Omental fat pad (tissue), 4 donors: ENCODE results near the gene YIF1A. TPM values are rescaled to one million over a fixed set of nuclear protein-coding genes. Genes with fewer than 3 reads are reported as not detected.

Experiments
- ATAC-seq: fragments of 150-250 bp; one replicate; pipeline ENCODE4 v1.9.1; 2016; ENCODE audit warnings: mild to moderate bottlenecking, moderate library complexity; ENCODE audit not compliant: low FRiP score
- DNase-seq: peaks from one replicate; pipeline ENCODE4 v3.0.0-alpha.2; 2019; ENCODE audit warnings: low spot score
- total RNA-seq, 4 donors: library from RNA; depleted of rRNA; stranded (reverse); fragments of >200 nt; gene quantifications; one replicate each; pipeline ENCODE4 v1.1.0, GENCODE V29; 2016
- TF ChIP-seq, protein P1 (sequence below), 3 donors: fragments of 450-650 bp; IDR thresholded peaks; one replicate each; pipeline ENCODE4 v1.5.1; 2016 to 2017; ENCODE audit warnings: antibody characterized with exemption in 3 of 3, mild to moderate bottlenecking in 3 of 3, moderate library complexity in 2 of 3

YIF1A gene
- total RNA-seq, 4 donors from 2014 or later: 57.1 to 116 (median 63.4) TPM

DNA sequence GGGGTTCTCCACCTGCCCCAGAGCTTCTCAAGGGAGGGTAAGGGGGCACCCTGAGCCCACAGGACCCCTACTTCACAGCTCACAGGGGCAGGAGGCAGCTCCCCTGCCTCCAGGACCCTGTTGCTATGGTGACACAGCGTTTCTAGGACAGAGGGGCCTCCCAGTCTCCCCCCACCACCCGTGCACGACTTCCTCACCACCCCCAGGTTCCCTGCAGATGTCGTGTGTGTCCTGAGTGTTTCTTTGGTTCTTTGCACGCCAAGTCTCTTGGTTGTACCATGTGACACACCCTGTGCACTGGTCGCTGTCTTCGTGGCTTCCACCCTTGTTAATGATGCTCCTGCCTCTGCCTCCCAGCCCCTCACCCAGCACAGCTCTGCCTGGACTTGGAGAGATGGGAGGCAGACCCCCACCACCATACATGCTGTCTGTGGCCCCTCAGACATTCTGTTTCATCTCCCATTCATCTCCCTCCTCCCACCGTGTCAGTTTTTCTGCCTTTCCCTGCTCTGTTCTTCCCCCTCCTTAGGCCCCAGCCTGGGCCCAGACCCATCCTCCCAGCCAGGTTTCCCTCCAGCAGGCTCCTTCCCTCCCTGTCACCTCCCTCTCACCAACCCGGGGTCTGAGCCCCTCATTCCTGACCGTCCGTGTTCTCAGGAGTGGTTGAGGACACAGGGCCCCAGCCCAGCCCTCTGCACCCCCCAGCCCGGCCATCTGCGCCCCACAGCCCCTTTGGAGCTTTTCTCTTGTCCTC, 45.0 kb downstream of the YIF1A start:
- TF ChIP-seq, protein P1, sequence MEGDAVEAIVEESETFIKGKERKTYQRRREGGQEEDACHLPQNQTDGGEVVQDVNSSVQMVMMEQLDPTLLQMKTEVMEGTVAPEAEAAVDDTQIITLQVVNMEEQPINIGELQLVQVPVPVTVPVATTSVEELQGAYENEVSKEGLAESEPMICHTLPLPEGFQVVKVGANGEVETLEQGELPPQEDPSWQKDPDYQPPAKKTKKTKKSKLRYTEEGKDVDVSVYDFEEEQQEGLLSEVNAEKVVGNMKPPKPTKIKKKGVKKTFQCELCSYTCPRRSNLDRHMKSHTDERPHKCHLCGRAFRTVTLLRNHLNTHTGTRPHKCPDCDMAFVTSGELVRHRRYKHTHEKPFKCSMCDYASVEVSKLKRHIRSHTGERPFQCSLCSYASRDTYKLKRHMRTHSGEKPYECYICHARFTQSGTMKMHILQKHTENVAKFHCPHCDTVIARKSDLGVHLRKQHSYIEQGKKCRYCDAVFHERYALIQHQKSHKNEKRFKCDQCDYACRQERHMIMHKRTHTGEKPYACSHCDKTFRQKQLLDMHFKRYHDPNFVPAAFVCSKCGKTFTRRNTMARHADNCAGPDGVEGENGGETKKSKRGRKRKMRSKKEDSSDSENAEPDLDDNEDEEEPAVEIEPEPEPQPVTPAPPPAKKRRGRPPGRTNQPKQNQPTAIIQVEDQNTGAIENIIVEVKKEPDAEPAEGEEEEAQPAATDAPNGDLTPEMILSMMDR (IDR thresholded peaks at IDR 0.05): no peak
- DNase-seq (no peak), ATAC-seq (no peak)

DNA sequence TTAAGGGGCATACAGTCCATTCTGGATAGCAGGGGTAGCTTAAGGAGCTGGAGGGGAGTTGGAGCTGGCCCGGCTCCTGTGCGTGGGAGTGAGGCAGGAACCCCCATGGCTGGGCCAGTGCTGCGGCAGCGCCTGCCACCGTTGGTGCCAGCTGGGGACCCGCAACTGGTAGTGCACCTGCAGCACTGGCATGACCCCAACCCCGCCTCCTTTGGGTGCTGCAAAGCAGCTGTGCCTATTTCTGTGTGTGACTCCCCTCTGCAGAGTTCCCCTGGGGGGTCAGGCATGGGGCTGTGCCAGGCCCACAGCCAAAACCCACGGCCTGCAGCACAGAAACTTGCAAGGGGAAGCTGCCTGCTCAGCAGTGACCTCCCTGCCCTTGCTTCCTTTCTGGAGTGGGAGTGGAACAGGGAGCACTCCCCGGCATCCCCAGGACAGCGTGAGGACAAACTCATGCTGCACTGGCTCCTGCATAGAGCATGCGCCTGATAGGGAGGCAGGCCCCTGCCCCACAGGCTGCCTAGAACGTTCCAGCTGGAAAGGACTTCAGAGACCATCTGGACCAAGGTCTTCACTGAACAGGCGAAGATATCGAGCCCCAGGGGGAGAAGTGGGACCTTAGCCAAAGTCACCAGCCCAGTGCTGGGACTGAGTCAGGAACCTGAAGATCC, 46.7 kb downstream of the YIF1A start:
- TF ChIP-seq, protein P1 (IDR thresholded peaks at IDR 0.05): no peak
- ATAC-seq (no peak), DNase-seq (no peak)

DNA sequence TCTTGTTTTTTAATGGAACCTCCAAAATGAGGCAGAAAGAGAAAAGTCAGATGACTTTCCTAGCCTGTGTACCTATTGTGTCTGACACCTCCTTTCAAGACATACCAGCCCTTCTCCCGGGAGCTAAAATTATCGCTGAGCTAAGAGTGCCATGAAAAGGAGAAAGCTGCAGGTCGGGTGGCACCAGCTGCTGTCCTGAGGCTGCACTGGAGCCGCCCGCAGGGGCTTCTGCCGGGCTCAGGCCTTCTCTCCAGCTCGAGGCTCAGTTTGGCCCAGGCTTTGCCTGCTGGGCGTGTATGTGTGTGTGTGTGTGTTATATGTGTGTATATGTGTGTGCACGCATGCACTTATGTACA, 48.2 kb downstream of the YIF1A start:
- TF ChIP-seq, protein P1 (IDR thresholded peaks at IDR 0.05): no peak
- ATAC-seq (no peak), DNase-seq (no peak)

DNA sequence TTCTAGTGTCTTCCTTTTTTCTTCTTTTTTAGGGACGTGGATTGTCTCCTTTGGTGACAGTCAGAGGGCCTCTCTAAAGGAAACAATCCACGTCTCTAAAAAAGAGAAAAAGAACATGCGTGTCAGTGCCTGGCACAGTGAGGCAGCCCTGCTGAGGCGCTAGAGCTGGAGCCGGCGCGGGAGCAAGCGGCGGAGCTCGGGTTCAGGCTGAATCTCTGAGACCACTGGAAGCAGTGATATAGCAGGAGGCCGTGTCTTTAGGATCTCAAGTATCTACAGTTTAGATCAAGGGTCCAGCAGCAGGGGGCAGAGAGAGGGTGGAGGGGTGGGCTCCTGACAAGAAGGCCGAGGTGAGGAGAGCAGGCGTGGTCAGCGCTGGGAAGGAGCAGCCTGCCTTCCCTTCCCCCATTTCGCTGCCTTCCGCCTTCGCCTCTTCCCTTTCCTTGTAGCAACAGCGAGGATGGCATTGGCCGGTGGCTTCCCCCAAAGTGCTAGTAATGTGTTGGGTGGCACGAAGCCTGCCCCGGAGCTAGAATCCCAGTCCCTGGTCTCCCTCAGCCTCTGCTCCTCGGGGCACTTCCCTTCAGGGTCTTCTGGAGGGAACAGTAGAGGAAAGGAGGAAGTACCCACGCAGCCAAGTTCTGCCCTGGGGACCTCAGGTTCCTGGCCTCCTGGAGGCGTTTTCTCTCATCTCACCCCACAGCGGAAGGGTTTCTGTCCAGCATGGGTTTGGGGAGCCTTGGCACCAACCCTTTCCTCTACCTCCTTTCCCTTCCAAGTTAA, 48.8 kb downstream of the YIF1A start:
- TF ChIP-seq, protein P1 (IDR thresholded peaks at IDR 0.05): no peak
- DNase-seq: no peak
- no peak for ATAC-seq

DNA sequence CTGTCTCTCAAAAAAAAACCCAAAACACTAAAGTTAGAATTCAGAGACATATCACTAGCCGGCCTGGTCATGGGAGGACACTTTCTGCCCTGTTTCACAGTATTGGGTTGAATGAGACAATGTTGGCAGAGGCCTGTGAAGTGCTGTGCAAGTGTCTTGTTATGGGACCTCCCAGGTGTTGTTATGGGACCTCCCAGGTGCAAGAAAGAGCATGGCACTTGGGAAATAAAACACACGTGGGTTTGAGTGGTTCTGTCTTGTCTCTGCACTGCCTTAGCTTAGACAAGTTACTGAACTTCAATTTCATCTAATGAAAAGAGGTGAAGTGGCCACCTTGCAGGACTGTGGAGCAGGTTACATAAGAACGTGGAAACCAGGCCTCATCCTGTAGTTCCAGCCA, 49.4 kb downstream of the YIF1A start:
- TF ChIP-seq, protein P1 (IDR thresholded peaks at IDR 0.05): no peak
- no peak for ATAC-seq
- no peak for DNase-seq

DNA sequence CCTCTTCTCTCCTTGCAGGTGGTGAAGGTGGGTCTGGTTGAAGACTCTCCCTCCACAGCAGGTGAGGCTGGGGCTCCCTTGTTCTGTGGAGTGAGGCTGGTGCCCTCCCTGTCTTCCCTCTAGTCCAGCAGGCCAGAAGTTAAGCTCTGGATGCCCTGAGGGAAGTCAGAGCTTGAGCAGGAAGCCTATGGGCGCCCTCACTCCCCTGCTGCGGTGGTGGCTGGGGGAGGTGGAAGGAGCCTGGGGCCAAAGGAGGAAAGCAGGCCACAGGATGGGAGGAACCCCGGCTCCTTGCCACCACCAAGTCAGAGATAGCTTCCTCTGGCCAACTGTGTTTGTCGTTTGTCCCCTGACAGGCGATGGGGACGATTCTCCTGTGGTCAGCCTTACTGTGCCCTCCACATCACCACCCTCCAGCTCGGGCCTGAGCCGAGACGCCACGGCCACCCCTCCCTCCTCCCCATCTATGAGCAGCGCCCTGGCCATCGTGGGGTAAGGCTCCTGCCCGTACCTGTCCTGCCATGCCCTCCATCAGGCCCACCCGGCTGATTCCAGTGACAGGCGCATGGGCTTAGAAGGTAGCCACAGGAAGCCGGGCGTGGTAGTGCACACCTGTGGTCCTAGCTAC, 50.0 kb downstream of the YIF1A start:
- no peak for DNase-seq
- ATAC-seq: no peak
- TF ChIP-seq, protein P1 (IDR thresholded peaks at IDR 0.05): no peak
